ENCODE measurements around the gene PAQR8. TPM values are rescaled to one million over a fixed set of nuclear protein-coding genes. Genes with fewer than 3 reads are reported as not detected.

Gene PAQR8
- total and polyA plus RNA-seq, 8 donors, result 4.0 to 46.1 (median 15.7) TPM

GRCh38 chr6:52457096-52457495 lies 95.1 kb downstream of the PAQR8 start:
- Histone ChIP-seq H3K27me3 (no peaks in the 10 kb centered on the region), H3K4me1 (peaks cover 0 to 4% (median 0%) of the 10 kb centered on the region in 4 donors), H3K9me3 (no peaks in the 10 kb centered on the region), H3K36me3 (peaks cover 0 to 14% (median 10%) of the 10 kb centered on the region in 4 donors), H3K27ac (no peak overlapping the region), H3K4me3 (no peak overlapping the region)
- peak in 1 of 2 donors; percentile 9 for DNase-seq
- 69 to 84% (median 83%) methylated on average over 2 of the region's 2 CpGs for WGBS, 5 donors
- intact Hi-C loops (cut with DNase I; ENCODE audit: low total_unique reads), result no loop called here
- TF ChIP-seq CTCF (IDR thresholded peaks at IDR 0.05) (no peak), POLR2A (IDR thresholded peaks at IDR 0.05) (no peak), POLR2AphosphoS5 (IDR thresholded peaks at IDR 0.05) (no peak), EP300 (IDR thresholded peaks at IDR 0.05) (no peak)

Other genes starting within 250 kb of the PAQR8 start
- not detected for gene IL17A, start 175.8 kb upstream of the PAQR8 start, total RNA-seq
- under 1 TPM in 1 of 3 donors, not detected in 2; 0.08 TPM for gene IL17A, start 175.8 kb upstream of the PAQR8 start, polyA plus RNA-seq
- not detected for gene IL17F, start 117.7 kb upstream of the PAQR8 start, total RNA-seq
- gene IL17F, start 117.7 kb upstream of the PAQR8 start, polyA plus RNA-seq, result not detected
- 10 to 100 TPM; 29.0 to 50.0 (median 43.0) TPM for gene MCM3, start 77.4 kb upstream of the PAQR8 start, total RNA-seq
- gene MCM3, start 77.4 kb upstream of the PAQR8 start, polyA plus RNA-seq, result 10 to 100 TPM; 22.8 to 25.6 (median 24.0) TPM
- 10 to 100 TPM in 4 of 5 donors, 1 to 10 TPM in 1; 9.3 to 54.3 (median 50.4) TPM for gene EFHC1, start 58.2 kb downstream of the PAQR8 start, total RNA-seq
- gene EFHC1, start 58.2 kb downstream of the PAQR8 start, polyA plus RNA-seq, result 10 to 100 TPM in 1 of 3 donors, 1 to 10 TPM in 2; 7.2 to 28.1 (median 7.8) TPM
- 10 to 100 TPM in 2 of 5 donors, 1 to 10 TPM in 3; 1.4 to 14.1 (median 6.4) TPM for gene TRAM2, start 214.9 kb downstream of the PAQR8 start, total RNA-seq
- 1 to 10 TPM; 2.1 to 2.7 (median 2.1) TPM for gene TRAM2, start 214.9 kb downstream of the PAQR8 start, polyA plus RNA-seq